CD4-positive, alpha-beta T cell treated with Interleukin-6 for 4 hours (primary cell): ENCODE measurements around the gene BTRC.

Source experiments
- DNase-seq: peaks from one replicate; pipeline ENCODE4 v3.0.0-alpha.2; 2020; ENCODE audit warnings: mixed read lengths

Gene BTRC

DNA sequence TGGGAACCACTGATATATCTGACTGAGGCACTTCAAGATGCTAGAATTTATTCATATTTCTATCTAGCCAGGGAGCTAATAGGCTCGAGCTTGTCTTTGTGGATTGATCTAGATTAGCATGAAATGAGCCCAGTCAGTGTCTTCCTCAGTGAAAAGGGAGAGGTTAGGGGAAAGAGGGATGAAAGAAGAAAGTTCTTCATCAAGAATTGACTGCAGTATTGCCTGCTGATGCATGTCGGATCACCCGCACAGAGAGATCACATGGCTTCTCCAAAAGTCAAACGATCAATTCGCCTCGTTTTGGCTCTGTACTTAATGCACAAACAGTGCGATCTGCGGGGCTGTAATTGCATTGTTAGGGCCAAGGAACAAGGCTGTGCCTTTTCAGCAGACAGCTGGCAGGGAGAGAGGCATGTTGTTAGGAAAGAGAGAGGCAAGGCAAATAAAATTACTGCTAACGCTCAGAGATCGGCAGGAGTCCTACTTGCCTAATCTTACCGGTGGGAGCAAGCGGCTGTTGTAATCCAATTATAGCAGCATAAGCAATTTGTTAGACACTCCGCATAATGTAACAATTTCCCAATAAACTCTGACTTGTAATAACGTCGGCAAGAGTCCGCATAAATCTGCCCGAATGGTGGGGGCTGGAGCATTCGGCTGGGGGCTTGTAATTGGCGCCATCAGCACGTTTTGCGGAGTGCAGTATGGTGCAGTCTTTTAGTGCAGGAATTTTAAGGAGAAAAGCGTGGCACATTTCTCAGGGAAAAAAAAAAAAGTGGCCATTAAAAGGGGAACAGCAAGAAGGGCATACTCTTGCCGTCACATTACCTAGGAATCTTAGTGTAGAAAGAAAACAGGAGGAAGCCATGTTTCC, 132.0 kb downstream of the BTRC start:
- DNase-seq: no peak

DNA sequence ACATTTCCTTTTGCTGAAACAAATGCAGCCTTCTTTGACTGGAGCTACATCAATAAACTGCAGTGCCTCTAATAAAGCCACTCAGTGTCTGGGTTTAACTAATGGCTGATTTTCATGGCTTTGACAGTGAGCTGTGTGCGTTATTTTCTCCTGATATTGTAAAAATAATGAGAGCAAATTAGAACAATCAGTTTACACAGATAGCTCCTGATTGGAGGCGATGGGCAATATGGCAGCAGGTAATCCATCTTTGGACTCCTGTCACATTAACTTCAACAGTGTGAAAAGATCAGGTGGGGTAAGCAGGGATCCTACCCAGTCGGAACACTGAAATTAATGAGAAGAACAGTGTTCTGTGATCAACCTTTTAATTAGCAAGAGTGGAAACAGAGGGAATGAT, 133.4 kb downstream of the BTRC start:
- DNase-seq: no peak

GRCh38 chr10:101489355-101489754, 135.4 kb downstream of the BTRC start:
- no peak for DNase-seq

DNA sequence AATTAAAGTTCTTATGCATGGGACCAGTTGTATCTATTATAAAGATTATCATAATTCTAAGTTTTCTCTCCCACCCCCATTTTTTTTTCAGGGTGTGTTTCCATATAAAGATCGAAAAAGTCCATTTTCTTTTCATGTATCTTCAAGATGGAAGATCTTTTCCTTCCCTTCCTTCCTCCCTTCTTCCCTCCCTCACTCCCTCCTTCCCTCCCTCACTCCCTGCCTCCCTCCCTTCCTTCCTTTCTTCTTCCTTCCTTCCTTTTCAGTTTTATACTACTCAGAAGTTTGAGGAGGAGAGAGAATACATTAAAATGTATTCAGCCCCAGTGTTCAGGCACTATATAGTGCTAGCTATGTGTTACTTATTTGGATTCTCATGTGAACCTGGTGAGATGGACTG, 136.1 kb downstream of the BTRC start:
- no peak for DNase-seq

- no peak for DNase-seq
Observed at GRCh38 chr10:101492205-101492604, 138.2 kb downstream of the BTRC start.

- no peak for DNase-seq
Observed at GRCh38 chr10:101492814-101493213, 138.8 kb downstream of the BTRC start.

GRCh38 chr10:101493249-101493648, 139.3 kb downstream of the BTRC start:
- DNase-seq: no peak

- no peak for DNase-seq
Observed at GRCh38 chr10:101493782-101494281, 139.9 kb downstream of the BTRC start.

- DNase-seq: no peak
Observed at GRCh38 chr10:101494650-101495049, 140.7 kb downstream of the BTRC start.

GRCh38 chr10:101495324-101495925, 141.5 kb downstream of the BTRC start:
- no peak for DNase-seq

DNA sequence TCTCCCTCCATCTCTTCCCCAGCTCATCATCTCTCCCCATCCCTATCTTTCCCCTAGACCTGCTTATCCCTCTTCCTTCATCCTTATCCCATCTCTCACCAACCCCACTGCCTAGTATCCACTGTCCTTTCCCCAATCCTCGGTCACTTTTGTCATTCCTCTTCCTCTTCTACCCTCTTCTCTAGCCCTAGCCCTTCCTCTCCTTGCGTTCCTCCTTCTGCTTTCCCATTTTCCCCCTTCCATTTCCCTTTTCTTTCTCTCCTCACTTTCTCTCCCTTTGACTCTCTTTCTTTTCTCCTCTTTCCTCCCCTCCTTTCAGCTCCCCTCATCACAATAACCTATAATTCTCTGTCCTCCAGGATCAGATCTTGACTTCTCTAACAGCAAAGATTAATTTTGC, 150.5 kb downstream of the BTRC start:
- no peak for DNase-seq

- no peak for DNase-seq
Observed at GRCh38 chr10:101506829-101507661, 153.1 kb downstream of the BTRC start.

DNA sequence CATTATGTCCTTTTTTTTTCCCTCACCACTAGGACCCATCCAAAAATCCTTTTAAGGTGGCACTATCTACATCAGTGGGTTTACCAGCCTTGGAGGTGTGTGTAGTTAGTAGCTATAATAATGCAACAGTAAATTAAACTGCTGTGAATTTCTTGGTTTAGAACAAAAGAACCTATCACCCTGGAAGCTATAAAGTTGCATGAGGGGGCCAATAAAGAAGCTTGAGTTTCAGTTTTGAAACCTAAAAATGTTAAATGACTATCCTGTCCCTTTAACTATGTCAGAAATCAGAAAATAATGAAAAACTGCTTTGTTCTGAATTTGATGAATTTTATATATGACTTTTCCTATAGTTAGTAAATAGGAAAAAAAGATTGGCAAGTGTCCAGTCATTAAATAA, 153.9 kb downstream of the BTRC start:
- no peak for DNase-seq

DNA sequence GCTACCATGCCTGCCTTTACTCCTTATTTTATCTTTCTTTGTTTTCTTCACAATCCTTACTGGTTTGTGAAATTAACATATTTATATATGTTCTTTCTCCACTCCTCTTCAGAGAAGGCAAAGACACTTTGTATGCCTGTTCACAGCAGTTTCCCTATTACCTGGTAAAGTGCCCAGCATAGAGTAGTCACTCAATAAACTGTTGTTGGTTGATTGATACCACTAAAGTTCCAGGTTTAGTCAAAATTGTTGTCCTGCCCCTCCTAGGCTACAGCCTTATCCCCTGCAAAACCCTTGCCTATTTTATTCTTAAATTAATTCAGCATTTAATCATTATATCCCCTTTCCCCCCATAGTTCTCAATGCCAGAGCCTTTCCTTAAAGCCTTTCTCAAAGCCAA, 158.0 kb downstream of the BTRC start:
- no peak for DNase-seq

DNA sequence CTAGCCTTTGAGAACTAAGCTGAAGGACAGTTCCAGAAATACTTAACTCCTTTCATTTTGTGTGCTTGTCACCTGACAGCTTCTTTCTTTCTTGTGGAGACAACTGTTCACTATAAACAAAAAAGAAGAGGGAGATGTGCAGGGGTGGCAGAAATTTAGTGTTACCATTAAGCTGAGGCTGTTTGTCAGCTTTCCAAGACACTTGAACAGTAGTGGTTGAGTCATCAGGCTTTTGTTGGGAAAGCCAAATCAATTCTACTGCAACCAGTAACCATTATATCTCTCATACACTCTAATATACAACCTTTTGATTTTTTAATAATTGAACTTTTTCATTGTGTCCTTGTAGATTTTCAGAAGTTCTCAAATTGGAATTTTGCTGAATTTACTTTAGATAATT, 158.8 kb downstream of the BTRC start:
- DNase-seq: no peak

- DNase-seq: no peak
Observed at GRCh38 chr10:101513733-101514132, 159.8 kb downstream of the BTRC start.

GRCh38 chr10:101525848-101526247, 171.9 kb downstream of the BTRC start:
- DNase-seq: no peak

GRCh38 chr10:101529207-101529606, 175.2 kb downstream of the BTRC start:
- DNase-seq: no peak

DNA sequence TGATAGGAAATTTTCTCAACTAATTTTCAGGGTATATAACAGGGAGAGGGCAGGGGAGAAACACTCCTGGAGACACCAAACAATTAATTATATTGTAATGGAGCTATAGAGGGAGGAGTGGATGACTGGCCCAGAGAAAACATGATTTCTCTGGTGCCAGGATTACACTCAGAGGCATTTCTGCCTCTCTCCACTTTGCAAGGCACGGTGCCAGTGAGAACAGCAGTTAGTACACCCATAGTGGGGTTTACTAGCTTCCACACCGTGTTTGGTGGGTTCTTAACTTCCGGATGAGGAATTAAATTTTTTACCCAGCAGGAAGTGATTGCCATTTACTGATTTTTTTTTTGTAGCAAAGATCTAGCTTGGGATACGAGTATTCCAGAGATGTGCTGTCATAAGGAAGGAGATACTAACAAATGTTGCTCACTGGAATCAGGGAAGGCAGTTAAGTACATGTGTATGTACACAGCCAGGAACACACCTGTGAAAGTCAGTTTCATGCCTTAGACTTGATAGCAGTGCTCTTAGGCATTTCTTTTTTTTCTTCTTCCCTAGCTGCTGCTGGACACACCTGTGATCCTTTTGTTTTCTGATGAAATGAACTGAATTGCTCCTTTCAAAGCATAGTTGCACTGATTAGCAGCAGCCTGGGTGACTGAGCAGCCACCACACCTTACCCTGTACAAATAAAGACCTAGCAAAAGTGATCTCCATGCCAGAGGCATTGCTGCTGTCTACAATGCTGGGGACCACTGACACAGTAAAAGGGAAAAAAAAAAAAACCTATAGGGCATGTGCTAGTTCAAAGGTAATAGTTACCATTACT, 176.0 kb downstream of the BTRC start:
- no peak for DNase-seq

DNA sequence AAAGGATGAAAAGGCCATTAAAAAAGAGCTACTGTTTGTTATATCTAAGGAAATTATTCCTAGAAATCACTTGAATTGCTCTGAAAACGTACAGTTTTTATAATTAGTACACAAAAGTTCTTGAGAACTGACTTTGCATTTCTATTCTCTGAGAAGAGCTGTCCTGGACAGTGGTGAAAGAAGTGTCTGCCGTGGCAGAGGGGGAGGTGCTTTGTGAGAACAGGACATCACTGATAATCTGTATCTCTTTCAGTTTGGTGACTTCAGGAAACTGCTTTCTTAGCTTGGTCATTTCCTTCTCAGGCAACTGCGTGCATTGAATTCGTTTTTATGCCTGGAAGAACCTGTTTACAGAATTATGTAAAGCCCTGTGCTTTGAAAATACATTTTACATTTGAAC, 182.0 kb downstream of the BTRC start:
- no peak for DNase-seq

DNA sequence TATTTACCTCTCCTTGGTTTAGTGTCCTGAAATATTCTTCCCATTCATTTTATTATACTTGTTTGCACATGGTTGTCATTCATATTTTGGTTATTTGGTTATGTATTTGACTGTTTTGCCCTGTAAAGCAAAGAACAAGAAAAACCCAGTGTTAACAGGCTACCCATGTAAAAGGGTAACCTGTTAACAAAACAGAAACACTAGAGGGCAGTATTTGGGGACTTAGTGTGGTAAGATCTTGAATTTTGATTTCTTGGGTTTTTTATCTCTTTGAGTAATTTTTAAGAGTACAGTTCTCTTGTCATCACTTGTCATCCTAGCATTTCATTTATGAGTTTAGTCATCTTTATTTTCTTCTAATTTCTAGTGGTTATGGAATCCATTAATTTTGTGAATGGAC, 182.8 kb downstream of the BTRC start:
- DNase-seq: no peak

DNA sequence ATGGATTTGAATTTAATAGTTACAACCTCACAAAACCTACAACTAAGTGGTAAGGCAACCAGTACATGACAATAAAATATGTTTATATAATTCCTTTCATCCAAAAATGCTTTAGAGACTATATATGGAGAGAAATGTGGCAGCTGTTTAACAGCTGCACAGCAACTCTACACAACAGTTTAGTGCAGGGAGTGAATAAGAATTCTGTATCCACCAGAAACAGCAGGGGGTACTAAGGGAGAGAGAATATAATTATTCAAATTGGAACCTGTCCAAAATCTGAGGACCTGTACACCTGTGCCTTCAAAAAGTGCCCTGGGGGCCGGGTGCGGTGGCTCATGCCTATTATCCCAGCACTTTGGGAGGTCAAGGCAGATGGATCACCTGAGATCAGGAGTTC, 184.5 kb downstream of the BTRC start:
- DNase-seq: no peak

- no peak for DNase-seq
Observed at GRCh38 chr10:101545898-101546297, 191.9 kb downstream of the BTRC start.
